Measurements from ENCODE around the gene HPCAL1.

Gene HPCAL1

GRCh38 chr2:10422251-10422650 is 119.5 kb downstream of the HPCAL1 start:
- H3K4me3 ChIP-seq (ENCODE audit: low read depth, low read length), result no peak overlapping the region
- TF ChIP-seq CTCF (IDR thresholded peaks at IDR 0.05; ENCODE audit: low read depth, low read length, missing control alignments), result no peak
- no peak for DNase-seq (ENCODE audit: low read depth)

- no peak overlapping the region for H3K4me3 ChIP-seq (ENCODE audit: low read depth, low read length)
- no peak for DNase-seq (ENCODE audit: low read depth)
- no peak for TF ChIP-seq CTCF (IDR thresholded peaks at IDR 0.05; ENCODE audit: low read depth, low read length, missing control alignments)
Observed at GRCh38 chr2:10422732-10423399, 120.2 kb downstream of the HPCAL1 start.

- no peak for TF ChIP-seq CTCF (IDR thresholded peaks at IDR 0.05; ENCODE audit: low read depth, low read length, missing control alignments)
- no peak for DNase-seq (ENCODE audit: low read depth)
- H3K4me3 ChIP-seq (ENCODE audit: low read depth, low read length), result no peak overlapping the region
Observed at GRCh38 chr2:10423400-10423774, 120.7 kb downstream of the HPCAL1 start.

- H3K4me3 ChIP-seq (ENCODE audit: low read depth, low read length), result no peak overlapping the region
- DNase-seq (ENCODE audit: low read depth), result no peak
- no peak for TF ChIP-seq CTCF (IDR thresholded peaks at IDR 0.05; ENCODE audit: low read depth, low read length, missing control alignments)
Observed at GRCh38 chr2:10424051-10424450, 121.3 kb downstream of the HPCAL1 start.

GRCh38 chr2:10424916-10425505 is 122.3 kb downstream of the HPCAL1 start:
- DNase-seq (ENCODE audit: low read depth), result no peak
- TF ChIP-seq CTCF (IDR thresholded peaks at IDR 0.05; ENCODE audit: low read depth, low read length, missing control alignments), result no peak
- H3K4me3 ChIP-seq (ENCODE audit: low read depth, low read length), result no peak overlapping the region

GRCh38 chr2:10425699-10426098 is 123.0 kb downstream of the HPCAL1 start:
- no peak for TF ChIP-seq CTCF (IDR thresholded peaks at IDR 0.05; ENCODE audit: low read depth, low read length, missing control alignments)
- H3K4me3 ChIP-seq (ENCODE audit: low read depth, low read length), result no peak overlapping the region
- DNase-seq (ENCODE audit: low read depth), result no peak

All from GM12864 (cell line).